Left ventricle myocardium inferior (tissue), 1 donor: ENCODE data around the gene ACSS3. TPM values are rescaled to one million over a fixed set of nuclear protein-coding genes. Genes with fewer than 3 reads are reported as not detected.
A peak's percentile ranks its signal among the peaks of the same experiment; 100 is the strongest.
"Not testable (repeated sequence)": the region's sequence is repeated elsewhere in the genome, so short reads cannot be mapped to it uniquely, and the experiment has no call there.

ENCODE experiments used
- DNase-seq: peaks from one replicate; pipeline ENCODE4 v3.0.0-alpha.2; 2020
- H3K27ac ChIP-seq: fragments of 200-600 bp; replicated peaks from 2 replicates; pipeline ENCODE4 v1.8.0; 2021
- H3K27me3 ChIP-seq: fragments of 200-600 bp; 2 replicates; pipeline ENCODE4 v1.8.0; 2021; ENCODE audit warnings: low read depth
- H3K36me3 ChIP-seq: fragments of 200-600 bp; 2 replicates; pipeline ENCODE4 v1.8.0; 2021
- H3K4me1 ChIP-seq: fragments of 200-600 bp; 2 replicates; pipeline ENCODE4 v1.8.0; 2021
- H3K4me3 ChIP-seq: fragments of 200-600 bp; 2 replicates; pipeline ENCODE4 v1.8.0; 2021; ENCODE audit warnings: mild to moderate bottlenecking, moderate library complexity
- H3K9me3 ChIP-seq: fragments of 200-600 bp; replicated peaks from 2 replicates; pipeline ENCODE4 v1.8.0; 2021
- CTCF ChIP-seq: fragments of 200-600 bp; IDR thresholded peaks from 2 replicates; pipeline ENCODE4 v1.8.0; 2021; ENCODE audit warnings: antibody characterized with exemption, mild to moderate bottlenecking, borderline replicate concordance
- intact Hi-C: fragments of 100-400 bp; cut with micrococcal nuclease; formaldehyde crosslinking; loops from one replicate; pipeline ENCODE4 v1.11.0; 2022
- total RNA-seq: library from RNA; stranded (reverse); fragmentation: NEBNext Ultra II Directional; extraction: Animal tissue kit (Norgen Biotek cat#: 25700); gene quantifications from one replicate; pipeline ENCODE4 v1.2.1, GENCODE V29; 2021
- donor health status: DM: no; HTN: yes; CAD: no; lungs with severe emphysema.

Gene ACSS3
- total RNA-seq, 1 donor from 2014 or later, result 24.5 TPM

GRCh38 chr12:81206429-81206828 lies 128.6 kb downstream of the ACSS3 start:
- TF ChIP-seq CTCF, result no peak
- no peak for DNase-seq
- Histone ChIP-seq H3K9me3 (no peaks in the 10 kb centered on the region), H3K27ac (no peak overlapping the region), H3K4me3 (no peak overlapping the region), H3K4me1 (peaks cover 51% of the 10 kb centered on the region), H3K27me3 (no peaks in the 10 kb centered on the region), H3K36me3 (no peaks in the 10 kb centered on the region)
- intact Hi-C loops, result no loop called here

GRCh38 chr12:81207173-81207572 lies 129.3 kb downstream of the ACSS3 start:
- no peak overlapping the region for H3K27ac ChIP-seq
- no peak for TF ChIP-seq CTCF
- H3K27me3 ChIP-seq, result no peaks in the 10 kb centered on the region
- H3K4me3 ChIP-seq, result no peak overlapping the region
- H3K9me3 ChIP-seq, result no peaks in the 10 kb centered on the region
- DNase-seq, result no peak
- intact Hi-C loops, result no loop called here
- H3K36me3 ChIP-seq, result no peaks in the 10 kb centered on the region
- peaks cover 59% of the 10 kb centered on the region for H3K4me1 ChIP-seq

- no peak for TF ChIP-seq CTCF
- DNase-seq, result no peak
- no peaks in the 10 kb centered on the region for H3K27me3 ChIP-seq
- H3K9me3 ChIP-seq, result no peaks in the 10 kb centered on the region
- intact Hi-C loops, result no loop called here
- peak overlapping the region; percentile 75 for H3K27ac ChIP-seq
- no peak overlapping the region for H3K4me3 ChIP-seq
- H3K36me3 ChIP-seq, result no peaks in the 10 kb centered on the region
- peaks cover 63% of the 10 kb centered on the region for H3K4me1 ChIP-seq
Measured at GRCh38 chr12:81207664-81208063, 129.8 kb downstream of the ACSS3 start.

- Histone ChIP-seq H3K4me1 (peaks cover 69% of the 10 kb centered on the region), H3K27me3 (no peaks in the 10 kb centered on the region), H3K9me3 (no peaks in the 10 kb centered on the region), H3K36me3 (no peaks in the 10 kb centered on the region), H3K27ac (peak overlapping the region; percentile 75), H3K4me3 (no peak overlapping the region)
- no peak for DNase-seq
- no peak for TF ChIP-seq CTCF
- intact Hi-C loops, result no loop called here
Measured at GRCh38 chr12:81208187-81208911, 130.5 kb downstream of the ACSS3 start.

GRCh38 chr12:81209012-81209411 lies 131.1 kb downstream of the ACSS3 start:
- H3K9me3 ChIP-seq, result no peaks in the 10 kb centered on the region
- no peak overlapping the region for H3K4me3 ChIP-seq
- intact Hi-C loops, result no loop called here

GRCh38 chr12:81209772-81210225 lies 131.9 kb downstream of the ACSS3 start:
- H3K36me3 ChIP-seq, intact Hi-C loops, DNase-seq, H3K9me3 ChIP-seq, H3K27me3 ChIP-seq: not testable (repeated sequence)
- H3K4me3 ChIP-seq, result peak overlapping the region; percentile 8
- peak overlapping the region; percentile 75 for H3K27ac ChIP-seq
- H3K4me1 ChIP-seq, result peaks cover 60% of the 10 kb centered on the region

More at GRCh38 chr12:81209012-81209411, 131.1 kb downstream of the ACSS3 start:
- Histone ChIP-seq H3K27me3 (no peaks in the 10 kb centered on the region), H3K36me3 (no peaks in the 10 kb centered on the region), H3K4me1 (peaks cover 65% of the 10 kb centered on the region), H3K27ac (peak overlapping the region; percentile 75)
- no peak for DNase-seq
- TF ChIP-seq CTCF, result no peak
